IMR-90 (cell line): Measurements from ENCODE around the gene COL15A1. TPM values are rescaled to one million over a fixed set of nuclear protein-coding genes. Genes with fewer than 3 reads are reported as not detected.

Experiments
- ATAC-seq: fragments of 200-7000 bp; cut with Tn5 transposase; 2 replicates; pipeline ENCODE4 v1.9.1; 2020; ENCODE audit warnings: low read depth, mild to moderate bottlenecking, moderate library complexity
- BruUV-seq: library from RNA; stranded (reverse); fragments of 400-500 nt; replicated peaks from 2 replicates; lab custom pipeline; 2021; lab: Mats Ljungman, UMichigan
- CTCF ChIA-PET: fragments of 300-600 bp; formaldehyde crosslinking; extraction: SDS; loops from one replicate; lab custom pipeline; 2021; ENCODE audit warnings: antibody characterized with exemption; lab: Yijun Ruan, JAX
- POLR2A ChIA-PET: fragments of 300-600 bp; sonication (Branson Sonifier 250); formaldehyde crosslinking; loops from one replicate; lab custom pipeline; 2022; ENCODE audit warnings: antibody characterized with exemption; ENCODE audit not compliant: unreplicated experiment; lab: Charles Lee
- DNase-seq: peaks from one replicate; pipeline ENCODE4 v3.0.0; 2013
- H2AFZ ChIP-seq: replicated peaks from 2 replicates; pipeline ENCODE3; 2013; ENCODE audit warnings: low read length, mild to moderate bottlenecking; ENCODE audit not compliant: poor library complexity
- H2AK5ac ChIP-seq: 2 replicates; pipeline ENCODE4 v1.6.1; 2013; ENCODE audit warnings: low read depth, low read length, inconsistent platforms
- H2AK9ac ChIP-seq: replicated peaks from 2 replicates; pipeline ENCODE3; 2013; ENCODE audit warnings: mild to moderate bottlenecking, low read depth, low read length, moderate library complexity; ENCODE audit not compliant: poor library complexity
- H2BK120ac ChIP-seq: 2 replicates; pipeline ENCODE4 v1.6.1; 2013; ENCODE audit warnings: low read depth, low read length, inconsistent platforms
- H2BK15ac ChIP-seq: 3 replicates; pipeline ENCODE4 v1.6.1; 2013; ENCODE audit warnings: low read depth, low read length, inconsistent platforms
- H2BK20ac ChIP-seq: 2 replicates; pipeline ENCODE4 v1.6.1; 2013; ENCODE audit warnings: low read depth, mild to moderate bottlenecking, inconsistent platforms, low read length, moderate library complexity
- H2BK5ac ChIP-seq: 2 replicates; pipeline ENCODE4 v1.6.1; 2013; ENCODE audit warnings: mild to moderate bottlenecking, low read depth, low read length, inconsistent platforms; ENCODE audit not compliant: poor library complexity, severe bottlenecking
- H3K14ac ChIP-seq: replicated peaks from 2 replicates; pipeline ENCODE4 v1.6.1; 2013; ENCODE audit warnings: low read depth, low read length, inconsistent platforms
- H3K18ac ChIP-seq: 2 replicates; pipeline ENCODE4 v1.6.1; 2013; ENCODE audit warnings: low read depth, low read length, control low read depth
- H3K23ac ChIP-seq: 2 replicates; pipeline ENCODE4 v1.6.1; 2013; ENCODE audit warnings: low read depth, low read length, inconsistent platforms
- H3K27ac ChIP-seq: 2 replicates; pipeline ENCODE4 v1.5.1; 2013; ENCODE audit warnings: mild to moderate bottlenecking, control low read depth, low read length; ENCODE audit not compliant: insufficient read depth
- H3K27me3 ChIP-seq: 2 replicates; pipeline ENCODE4 v1.6.1; 2013; ENCODE audit warnings: low read length; ENCODE audit not compliant: control insufficient read depth, insufficient read depth
- H3K36me3 ChIP-seq: 2 replicates; pipeline ENCODE4 v1.6.1; 2013; ENCODE audit warnings: low read length, mixed read lengths; ENCODE audit not compliant: control insufficient read depth, insufficient read depth
- H3K4ac ChIP-seq: 2 replicates; pipeline ENCODE4 v1.6.1; 2013; ENCODE audit warnings: low read depth, low read length, inconsistent platforms
- H3K4me1 ChIP-seq: 2 replicates; pipeline ENCODE4 v1.6.1; 2013; ENCODE audit warnings: low read length, mixed read lengths; ENCODE audit not compliant: control insufficient read depth, insufficient read depth
- H3K4me2 ChIP-seq: 2 replicates; pipeline ENCODE4 v1.6.1; 2013; ENCODE audit warnings: low read depth, mild to moderate bottlenecking, control low read depth, low read length, moderate library complexity
- H3K4me3 ChIP-seq: 2 replicates; pipeline ENCODE4 v1.5.1; 2013; ENCODE audit warnings: low read depth, mild to moderate bottlenecking, control low read depth, low read length, moderate library complexity; ENCODE audit not compliant: insufficient read depth
- H3K56ac ChIP-seq: 2 replicates; pipeline ENCODE4 v1.6.1; 2013; ENCODE audit warnings: low read length, inconsistent platforms; ENCODE audit not compliant: insufficient read depth; ENCODE audit errors: extremely low read depth
- H3K79me1 ChIP-seq, 2 experiments: 2 replicates each; pipeline ENCODE4 v1.6.1; 2013; ENCODE audit warnings: low read length in 2 of 2, inconsistent platforms in 1 of 2, low read depth in 1 of 2
- H3K9ac ChIP-seq: 2 replicates; pipeline ENCODE4 v1.6.1; 2013; ENCODE audit warnings: low read depth, low read length, control low read depth
- H3K9me1 ChIP-seq: 2 replicates; pipeline ENCODE4 v1.6.1; 2013; ENCODE audit warnings: low read length, inconsistent platforms; ENCODE audit not compliant: insufficient read depth
- H3K9me3 ChIP-seq: 2 replicates; pipeline ENCODE4 v1.6.1; 2013; ENCODE audit warnings: low read length; ENCODE audit not compliant: control insufficient read depth, insufficient read depth
- H4K20me1 ChIP-seq: 2 replicates; pipeline ENCODE4 v1.6.1; 2013; ENCODE audit warnings: low read length, inconsistent platforms; ENCODE audit not compliant: insufficient read depth
- H4K5ac ChIP-seq: 2 replicates; pipeline ENCODE4 v1.6.1; 2013; ENCODE audit warnings: mild to moderate bottlenecking, low read depth, low read length, control low read depth
- H4K8ac ChIP-seq, 2 experiments: 2 replicates each; pipeline ENCODE4 v1.6.1; 2013; ENCODE audit warnings: low read depth in 2 of 2, low read length in 2 of 2, control low read depth in 1 of 2, inconsistent platforms in 1 of 2
- H4K91ac ChIP-seq: 2 replicates; pipeline ENCODE4 v1.6.1; 2013; ENCODE audit warnings: low read depth, low read length, inconsistent platforms; ENCODE audit not compliant: insufficient read depth
- BHLHE40 ChIP-seq: fragments of 150-350 bp; IDR thresholded peaks from 2 replicates; pipeline ENCODE4 v1.6.1; 2016; ENCODE audit warnings: mild to moderate bottlenecking, low read depth, low read length
- CEBPB ChIP-seq: IDR thresholded peaks from 2 replicates; pipeline ENCODE4 v1.6.1; 2012; ENCODE audit warnings: low read depth, low read length, improper control_type of control experiment
- CHD1 ChIP-seq: IDR thresholded peaks from 2 replicates; pipeline ENCODE4 v1.6.1; 2012; ENCODE audit warnings: low read depth, low read length, improper control_type of control experiment
- FOS ChIP-seq: fragments of 150-350 bp; IDR thresholded peaks from 2 replicates; pipeline ENCODE4 v1.6.1; 2016; ENCODE audit warnings: low read depth, low read length
- MAFK ChIP-seq: IDR thresholded peaks from 2 replicates; pipeline ENCODE4 v1.6.1; 2012; ENCODE audit warnings: low read depth, low read length, improper control_type of control experiment
- MAZ ChIP-seq: IDR thresholded peaks from 2 replicates; pipeline ENCODE4 v1.6.1; 2012; ENCODE audit warnings: low read depth, mild to moderate bottlenecking, low read length, improper control_type of control experiment, moderate library complexity, borderline replicate concordance
- MXI1 ChIP-seq: IDR thresholded peaks from 2 replicates; pipeline ENCODE4 v1.6.1; 2012; ENCODE audit warnings: low read depth, mild to moderate bottlenecking, low read length, moderate library complexity, borderline replicate concordance
- RAD21 ChIP-seq: IDR thresholded peaks from 2 replicates; pipeline ENCODE4 v1.6.1; 2012; ENCODE audit warnings: low read length, improper control_type of control experiment
- RCOR1 ChIP-seq: IDR thresholded peaks from 2 replicates; pipeline ENCODE4 v1.6.1; 2012; ENCODE audit warnings: mild to moderate bottlenecking, low read length, improper control_type of control experiment; ENCODE audit not compliant: insufficient replicate concordance
- RFX5 ChIP-seq: IDR thresholded peaks from 2 replicates; pipeline ENCODE4 v1.8.0; 2012; ENCODE audit warnings: low read depth, mild to moderate bottlenecking, low read length, moderate library complexity
- SMC3 ChIP-seq: fragments of 150-350 bp; IDR thresholded peaks from 2 replicates; pipeline ENCODE4 v1.6.1; 2016; ENCODE audit warnings: low read depth, mild to moderate bottlenecking, antibody characterized with exemption, low read length, moderate library complexity
- WGBS, 2 experiments: methylation state at CpG; one replicate each; pipeline versions ENCODE4 v1.1.5 to v1.1.7; 2013; ENCODE audit warnings: missing lambda C conversion rate in 2 of 2; ENCODE audit not compliant: insufficient read length in 1 of 2; ENCODE audit errors: extremely low coverage in 2 of 2; 5-methylcytosine and 5-hydroxymethylcytosine counted together
- dilution Hi-C: fragments of 300-500 bp; cut with HindIII; formaldehyde crosslinking; loops from one replicate; pipeline ENCODE4 v1.14.3; 2018; ENCODE audit warnings: low sequenced_read_pairs; ENCODE audit not compliant: unreplicated experiment
- in situ Hi-C: fragments of 300-500 bp; cut with MboI; formaldehyde crosslinking; loops from 3 replicates; pipeline ENCODE4 v1.14.3; 2019; ENCODE audit warnings: low sequenced_read_pairs, inconsistent platforms, mixed read lengths
- intact Hi-C: fragments of 100-400 bp; cut with micrococcal nuclease; formaldehyde crosslinking; loops from 2 replicates; pipeline ENCODE4 v1.10.0; 2022
- polyA plus RNA-seq, 3 experiments: library from polyadenylated mRNA; depleted of rRNA; stranded (reverse); fragments of >200 nt; gene quantifications; 2 replicates each; pipeline ENCODE4 v1.2.3, GENCODE V29; 2012; ENCODE audit warnings: low replicate concordance in 1 of 3
- total RNA-seq: library from RNA; depleted of rRNA; stranded (reverse); fragments of >200 nt; gene quantifications from 2 replicates; pipeline ENCODE4 v1.2.3, GENCODE V29; 2012
- TF ChIP-seq, protein P1 (sequence below): conservative IDR thresholded peaks from 2 replicates; pipeline ENCODE4 v1.5.1; 2012; ENCODE audit warnings: mild to moderate bottlenecking, low read depth, low read length, improper control_type of control experiment
- TF ChIP-seq, protein P2 (sequence below): fragments of 150-350 bp; IDR thresholded peaks from 2 replicates; pipeline ENCODE4 v1.6.1; 2016; ENCODE audit warnings: low read depth, mild to moderate bottlenecking, low read length, moderate library complexity, borderline replicate concordance
- TF ChIP-seq, protein P3 (sequence below): fragments of 150-350 bp; IDR thresholded peaks from 2 replicates; pipeline ENCODE4 v1.6.1; 2017; ENCODE audit warnings: mild to moderate bottlenecking, antibody characterized with exemption, low read length, low read depth

Gene COL15A1
- total and polyA plus RNA-seq, 2 of the 4 experiments (the other 2 are of a cell fraction) = 2.2 to 3.7 TPM

DNA sequence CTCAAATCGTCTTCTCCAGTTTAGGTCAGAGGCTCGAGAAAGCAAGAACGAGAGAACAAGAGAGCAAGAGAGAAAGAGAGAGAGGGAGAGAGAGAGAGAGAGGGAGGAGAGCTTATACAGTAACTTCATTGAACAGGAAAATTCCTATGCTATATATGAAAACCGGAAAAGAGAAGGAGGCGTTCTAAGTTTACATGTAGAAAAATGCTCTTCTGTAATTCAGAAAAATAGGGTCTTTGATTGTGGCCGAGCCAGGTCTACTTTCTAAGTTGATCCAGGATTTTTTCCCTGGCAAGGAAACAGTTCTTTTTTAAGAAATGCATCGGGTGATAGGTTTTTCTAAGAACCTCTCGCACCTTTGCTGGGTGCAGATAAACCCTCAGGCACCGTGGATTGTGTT lies 29.5 kb downstream of the COL15A1 start:
- WGBS, 2 experiments = 73% methylated on average over 2 of the region's 9 CpGs; no CpG with 5 or more reads in 1 of the 2 experiments
- dilution Hi-C loops (no loop called here), in situ Hi-C loops (no loop called here)

More for the DNA sequence above, 29.5 kb downstream of the COL15A1 start:
- Histone ChIP-seq H2BK120ac (peak overlapping the region; percentile 98), H3K4me2 (no peak overlapping the region), H3K9me3 (no peaks in the 10 kb centered on the region; the same call in 1 of the 2 replicates), H3K56ac (no peak overlapping the region), H2AK5ac (peak overlapping the region; percentile 74; the same call in 1 of the 2 replicates), H2AK9ac (no peak overlapping the region), H2BK20ac (peak overlapping the region; percentile 74), H3K27me3 (no peaks in the 10 kb centered on the region), H3K4me3 (no peak overlapping the region), H3K36me3 (peaks cover 1% of the 10 kb centered on the region; the same call in 1 of the 2 replicates), H3K27ac (no peak overlapping the region), H4K91ac (peak overlapping the region; percentile 35; the same call in 1 of the 2 replicates), H3K79me1 (peaks cover 6 to 40% of the 10 kb centered on the region in 2 experiments; a peak in 3 of 4 replicates), H2BK5ac (no peak overlapping the region), H3K4ac (peak overlapping the region; percentile 70; the same call in 1 of the 2 replicates), H4K5ac (no peak overlapping the region), H2AFZ (no peak overlapping the region), H3K9me1 (peaks cover 25% of the 10 kb centered on the region), H3K9ac (no peak overlapping the region), H3K4me1 (peaks cover 24% of the 10 kb centered on the region), H3K23ac (no peak overlapping the region), H3K14ac (no peak overlapping the region; the same call in 1 of the 2 replicates), H2BK15ac (0 out of 3 replicates have a peak overlapping the region, but pooled peaks have one; percentile 30), H4K8ac (peak overlapping the region; percentile 9 to 10; a peak in 2 of 4 replicates), H3K18ac (no peak overlapping the region), H4K20me1 (no peaks in the 10 kb centered on the region)
- ATAC-seq = no peak
- TF ChIP-seq MAZ (no peak), CHD1 (no peak), RFX5 (no peak), SMC3 (no peak), MAFK (no peak), FOS (no peak), RAD21 (no peak), RCOR1 (no peak), BHLHE40 (no peak), CEBPB (no peak), MXI1 (no peak)
- TF ChIP-seq, protein P1, sequence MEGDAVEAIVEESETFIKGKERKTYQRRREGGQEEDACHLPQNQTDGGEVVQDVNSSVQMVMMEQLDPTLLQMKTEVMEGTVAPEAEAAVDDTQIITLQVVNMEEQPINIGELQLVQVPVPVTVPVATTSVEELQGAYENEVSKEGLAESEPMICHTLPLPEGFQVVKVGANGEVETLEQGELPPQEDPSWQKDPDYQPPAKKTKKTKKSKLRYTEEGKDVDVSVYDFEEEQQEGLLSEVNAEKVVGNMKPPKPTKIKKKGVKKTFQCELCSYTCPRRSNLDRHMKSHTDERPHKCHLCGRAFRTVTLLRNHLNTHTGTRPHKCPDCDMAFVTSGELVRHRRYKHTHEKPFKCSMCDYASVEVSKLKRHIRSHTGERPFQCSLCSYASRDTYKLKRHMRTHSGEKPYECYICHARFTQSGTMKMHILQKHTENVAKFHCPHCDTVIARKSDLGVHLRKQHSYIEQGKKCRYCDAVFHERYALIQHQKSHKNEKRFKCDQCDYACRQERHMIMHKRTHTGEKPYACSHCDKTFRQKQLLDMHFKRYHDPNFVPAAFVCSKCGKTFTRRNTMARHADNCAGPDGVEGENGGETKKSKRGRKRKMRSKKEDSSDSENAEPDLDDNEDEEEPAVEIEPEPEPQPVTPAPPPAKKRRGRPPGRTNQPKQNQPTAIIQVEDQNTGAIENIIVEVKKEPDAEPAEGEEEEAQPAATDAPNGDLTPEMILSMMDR = no peak
- TF ChIP-seq, protein P2, sequence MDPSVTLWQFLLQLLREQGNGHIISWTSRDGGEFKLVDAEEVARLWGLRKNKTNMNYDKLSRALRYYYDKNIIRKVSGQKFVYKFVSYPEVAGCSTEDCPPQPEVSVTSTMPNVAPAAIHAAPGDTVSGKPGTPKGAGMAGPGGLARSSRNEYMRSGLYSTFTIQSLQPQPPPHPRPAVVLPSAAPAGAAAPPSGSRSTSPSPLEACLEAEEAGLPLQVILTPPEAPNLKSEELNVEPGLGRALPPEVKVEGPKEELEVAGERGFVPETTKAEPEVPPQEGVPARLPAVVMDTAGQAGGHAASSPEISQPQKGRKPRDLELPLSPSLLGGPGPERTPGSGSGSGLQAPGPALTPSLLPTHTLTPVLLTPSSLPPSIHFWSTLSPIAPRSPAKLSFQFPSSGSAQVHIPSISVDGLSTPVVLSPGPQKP = no peak
- TF ChIP-seq, protein P3, sequence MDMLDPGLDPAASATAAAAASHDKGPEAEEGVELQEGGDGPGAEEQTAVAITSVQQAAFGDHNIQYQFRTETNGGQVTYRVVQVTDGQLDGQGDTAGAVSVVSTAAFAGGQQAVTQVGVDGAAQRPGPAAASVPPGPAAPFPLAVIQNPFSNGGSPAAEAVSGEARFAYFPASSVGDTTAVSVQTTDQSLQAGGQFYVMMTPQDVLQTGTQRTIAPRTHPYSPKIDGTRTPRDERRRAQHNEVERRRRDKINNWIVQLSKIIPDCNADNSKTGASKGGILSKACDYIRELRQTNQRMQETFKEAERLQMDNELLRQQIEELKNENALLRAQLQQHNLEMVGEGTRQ = no peak
- no TSS peak for BruUV-seq
- intact Hi-C loops = no loop called here
- no peak for DNase-seq
- ChIA-PET CTCF (interaction anchor here (0.6 kb wide), 1 partner anchor 131 kb away, joined by 5 read pairs; no protein-coding TSS in a partner anchor), POLR2A (no interaction called here)
